HT1080 (cell line): ENCODE results near the gene NPAS4. TPM values are rescaled to one million over a fixed set of nuclear protein-coding genes. Genes with fewer than 3 reads are reported as not detected.
"Not testable (repeated sequence)": the region's sequence is repeated elsewhere in the genome, so short reads cannot be mapped to it uniquely, and the experiment has no call there.

ENCODE experiments used
- DNase-seq: peaks from one replicate; pipeline ENCODE4 v3.0.0-alpha.2; 2015; ENCODE audit warnings: low read depth
- total RNA-seq: library from RNA; depleted of rRNA; stranded (reverse); fragments of >200 nt; shearing (Covaris generic); gene quantifications from 2 replicates; pipeline ENCODE4 v1.2.3, GENCODE V29; 2014

Gene NPAS4
- total RNA-seq, 1 experiment from 2014 or later = not detected

- peak; percentile 59 for DNase-seq
These were observed 33.4 kb downstream of the NPAS4 start for GRCh38 chr11:66454247-66454646.

GRCh38 chr11:66454828-66455227 is 34.0 kb downstream of the NPAS4 start:
- DNase-seq = no peak

- DNase-seq = no peak
These were observed 37.0 kb downstream of the NPAS4 start for GRCh38 chr11:66457826-66458225.

GRCh38 chr11:66459138-66459778 is 38.4 kb downstream of the NPAS4 start:
- DNase-seq = no peak

GRCh38 chr11:66462010-66462409 is 41.2 kb downstream of the NPAS4 start:
- DNase-seq = no peak

- DNase-seq = peak; percentile 12
These were observed 42.1 kb downstream of the NPAS4 start for GRCh38 chr11:66462911-66463310.

GRCh38 chr11:66464116-66464515 is 43.3 kb downstream of the NPAS4 start:
- not testable (repeated sequence) for DNase-seq

GRCh38 chr11:66464916-66465315 is 44.1 kb downstream of the NPAS4 start:
- no peak for DNase-seq

GRCh38 chr11:66465373-66466224 is 44.8 kb downstream of the NPAS4 start:
- no peak for DNase-seq

- DNase-seq = peak; percentile 69
These were observed 45.6 kb downstream of the NPAS4 start, which contains the start of gene PELI3 for GRCh38 chr11:66466225-66467033. TSS of gene PELI3 (plus strand) at chr11:66466905. CDS start at chr11:66468129, 1,224 bp downstream.

GRCh38 chr11:66467034-66467659 is 46.3 kb downstream of the NPAS4 start:
- DNase-seq = no peak

GRCh38 chr11:66467756-66468155 is 46.9 kb downstream of the NPAS4 start:
- DNase-seq = no peak

GRCh38 chr11:66468691-66469090 is 47.9 kb downstream of the NPAS4 start:
- DNase-seq = no peak

- no peak for DNase-seq
These were observed 48.6 kb downstream of the NPAS4 start for GRCh38 chr11:66469441-66469840.

GRCh38 chr11:66470015-66470414 is 49.2 kb downstream of the NPAS4 start:
- DNase-seq = peak; percentile 15

GRCh38 chr11:66471142-66471541 is 50.3 kb downstream of the NPAS4 start:
- DNase-seq = no peak

- DNase-seq = no peak
These were observed 51.2 kb downstream of the NPAS4 start for GRCh38 chr11:66472054-66472453.

- no peak for DNase-seq
These were observed 52.3 kb downstream of the NPAS4 start for GRCh38 chr11:66473167-66473566.

GRCh38 chr11:66473608-66474515 is 53.0 kb downstream of the NPAS4 start:
- no peak for DNase-seq
